Spleen (tissue), 11 donors: ENCODE measurements around the gene TEAD1. TPM values are rescaled to one million over a fixed set of nuclear protein-coding genes. Genes with fewer than 3 reads are reported as not detected.
"Not testable (repeated sequence)": the region's sequence is repeated elsewhere in the genome, so short reads cannot be mapped to it uniquely, and the experiment has no call there.

ENCODE experiments used
- DNase-seq: peaks from one replicate; pipeline ENCODE4 v3.0.0-alpha.2; 2020
- H3K27ac ChIP-seq, 8 donors: fragments of 200-600 bp; sonication (generic) in 7 of 8; 1 replicate in 4 of 8; 2 replicates in 4 of 8; pipeline versions ENCODE4 v1.5.0 to v1.8.0; 2016 to 2021; ENCODE audit warnings: inconsistent platforms in 4 of 8, mild to moderate bottlenecking in 4 of 8, moderate library complexity in 1 of 8
- H3K27me3 ChIP-seq, 7 donors: fragments of 200-600 bp; sonication (generic) in 6 of 7; replicated peaks in 1 of 7; 1 replicate in 4 of 7; 2 replicates in 3 of 7; pipeline versions ENCODE4 v1.5.0 to v1.8.0; 2016 to 2021; ENCODE audit warnings: inconsistent platforms in 3 of 7, mild to moderate bottlenecking in 1 of 7
- H3K36me3 ChIP-seq, 6 donors: fragments of 200-600 bp; sonication (generic) in 5 of 6; 1 replicate in 4 of 6; 2 replicates in 2 of 6; pipeline versions ENCODE4 v1.5.0 to v1.8.0; 2016 to 2021; ENCODE audit warnings: inconsistent platforms in 2 of 6
- H3K4me1 ChIP-seq, 6 donors: fragments of 200-600 bp; sonication (generic) in 5 of 6; 1 replicate in 3 of 6; 2 replicates in 3 of 6; pipeline versions ENCODE4 v1.5.0 to v1.8.0; 2016 to 2021; ENCODE audit warnings: inconsistent platforms in 3 of 6
- H3K4me3 ChIP-seq, 8 donors: fragments of 200-600 bp; sonication (generic) in 7 of 8; 1 replicate in 4 of 8; 2 replicates in 4 of 8; pipeline versions ENCODE4 v1.5.0 to v1.8.0; 2016 to 2021; ENCODE audit warnings: inconsistent platforms in 4 of 8, mild to moderate bottlenecking in 4 of 8, moderate library complexity in 2 of 8
- H3K9me3 ChIP-seq, 8 donors: fragments of 200-600 bp; sonication (generic) in 7 of 8; 1 replicate in 4 of 8; 2 replicates in 4 of 8; pipeline versions ENCODE4 v1.5.0 to v1.8.0; 2016 to 2021; ENCODE audit warnings: inconsistent platforms in 4 of 8
- CTCF ChIP-seq, 11 experiments: fragments of 200-600 bp in 7 of 11; fragments of 450-650 bp in 4 of 11; sonication (generic) in 4 of 11; IDR thresholded peaks in 8 of 11; conservative IDR thresholded peaks in 3 of 11; 1 replicate in 7 of 11; 2 replicates in 4 of 11; pipeline versions ENCODE4 v1.4.0 to v1.8.0; 2016 to 2021; ENCODE audit warnings: antibody characterized with exemption in 11 of 11, inconsistent platforms in 4 of 11, mild to moderate bottlenecking in 1 of 11
- POLR2A ChIP-seq, 3 donors: fragments of 450-650 bp; IDR thresholded peaks; one replicate each; pipeline ENCODE4 v1.5.1; 2017; ENCODE audit warnings: antibody characterized with exemption in 3 of 3, mild to moderate bottlenecking in 1 of 3
- POLR2AphosphoS5 ChIP-seq, 3 donors: sonication (generic); formaldehyde crosslinking; IDR thresholded peaks; one replicate each; pipeline ENCODE4 v1.5.1; 2017; ENCODE audit warnings: antibody characterized with exemption in 3 of 3
- WGBS, 5 donors: extraction: QIAGEN DNeasy Blood & Tissue Kit in 3 of 5; methylation state at CpG; one replicate each; pipeline versions ENCODE4 v1.1.5 to v1.1.7; 2013 to 2018; 5-methylcytosine and 5-hydroxymethylcytosine counted together
- intact Hi-C: fragments of 100-400 bp; cut with DNase I; formaldehyde crosslinking; loops from one replicate; pipeline ENCODE4 v1.15.0; 2023; ENCODE audit warnings: low total_unique reads
- polyA plus RNA-seq, 3 donors: library from polyadenylated mRNA; stranded (reverse); fragments of 200-250 nt; gene quantifications; one replicate each; pipeline ENCODE4 v1.2.1, GENCODE V29; 2013
- total RNA-seq, 7 donors: library from RNA; depleted of rRNA in 3 of 7; stranded (reverse); fragments of >200 nt in 3 of 7; fragmentation: NEBNext Ultra II Directional in 4 of 7; extraction: Animal tissue kit (Norgen Biotek cat#: 25700) in 4 of 7; gene quantifications; one replicate each; pipeline versions ENCODE4 v1.1.0 to v1.2.1, GENCODE V29; 2016 to 2021
- donor health status: healthy with polysubstance abuse.
- donor health status: DM: no; HTN: no; CAD: no; lungs with moderate emphysema.
- donor health status: DM: no; HTN: no; CAD: no.
- donor health status: Bipolar disorder and iron deficiency.
- donor health status: healthy.
- donor health status: DM: no; HTN: no; CAD: no.
- donor health status: DM: yes; HTN: yes; CAD: no.

Gene TEAD1
- total and polyA plus RNA-seq, 10 donors = 0.93 to 46.0 (median 18.6) TPM

- WGBS, 5 donors = 50 to 63% (median 61%) methylated on average over 3 of the region's 3 CpGs
- H3K27me3 ChIP-seq = peaks cover 0 to 2% (median 0%) of the 10 kb centered on the region in 7 donors
Observed at GRCh38 chr11:12756867-12757266, 82.6 kb downstream of the TEAD1 start.

GRCh38 chr11:12757416-12757815 lies 83.2 kb downstream of the TEAD1 start:
- Histone ChIP-seq H3K4me3 (no peak overlapping the region), H3K27ac (no peak overlapping the region), H3K27me3 (peaks cover 0 to 3% (median 0%) of the 10 kb centered on the region in 7 donors), H3K4me1 (no peaks in the 10 kb centered on the region), H3K36me3 (no peaks in the 10 kb centered on the region), H3K9me3 (no peaks in the 10 kb centered on the region)
- DNase-seq = no peak
- intact Hi-C loops = no loop called here
- WGBS, 5 donors = 52 to 75% (median 55%) methylated on average over 2 of the region's 2 CpGs
- TF ChIP-seq CTCF (IDR thresholded peaks at IDR 0.05 in 8 of 11, conservative IDR thresholded peaks at IDR 0.05 in 3 of 11) (no peak), POLR2AphosphoS5 (IDR thresholded peaks at IDR 0.05) (no peak), POLR2A (IDR thresholded peaks at IDR 0.05) (no peak)

More at GRCh38 chr11:12756867-12757266, 82.6 kb downstream of the TEAD1 start:
- Histone ChIP-seq H3K4me3 (no peak overlapping the region), H3K36me3 (no peaks in the 10 kb centered on the region), H3K27ac (no peak overlapping the region), H3K9me3 (no peaks in the 10 kb centered on the region), H3K4me1 (no peaks in the 10 kb centered on the region)
- TF ChIP-seq POLR2AphosphoS5 (IDR thresholded peaks at IDR 0.05) = no peak
- TF ChIP-seq POLR2A (IDR thresholded peaks at IDR 0.05) = no peak
- no peak for TF ChIP-seq CTCF (IDR thresholded peaks at IDR 0.05 in 8 of 11, conservative IDR thresholded peaks at IDR 0.05 in 3 of 11)
- DNase-seq = no peak
- intact Hi-C loops = no loop called here

- H3K36me3 ChIP-seq, DNase-seq, H3K4me3 ChIP-seq, H3K27me3 ChIP-seq, H3K27ac ChIP-seq, intact Hi-C loops, H3K4me1 ChIP-seq, H3K9me3 ChIP-seq: not testable (repeated sequence)
- 93 to 97% (median 95%) methylated on average over 5 to 6 of the region's 6 CpGs for WGBS, 5 donors
Observed at GRCh38 chr11:12758117-12758516, 83.9 kb downstream of the TEAD1 start.

- intact Hi-C loops = no loop called here
- 66 to 78% (median 73%) methylated on average over 3 of the region's 3 CpGs for WGBS, 5 donors
Observed at GRCh38 chr11:12761029-12761428, 86.8 kb downstream of the TEAD1 start.

More at GRCh38 chr11:12761029-12761428, 86.8 kb downstream of the TEAD1 start:
- H3K27ac ChIP-seq = no peak overlapping the region
- H3K4me1 ChIP-seq = no peaks in the 10 kb centered on the region
- no peak for DNase-seq
- no peak for TF ChIP-seq CTCF (IDR thresholded peaks at IDR 0.05 in 8 of 11, conservative IDR thresholded peaks at IDR 0.05 in 3 of 11)
- no peak for TF ChIP-seq POLR2AphosphoS5 (IDR thresholded peaks at IDR 0.05)
- TF ChIP-seq POLR2A (IDR thresholded peaks at IDR 0.05) = no peak
- no peaks in the 10 kb centered on the region for H3K9me3 ChIP-seq
- H3K27me3 ChIP-seq = peaks cover 0 to 3% (median 0%) of the 10 kb centered on the region in 7 donors
- H3K4me3 ChIP-seq = no peak overlapping the region
- H3K36me3 ChIP-seq = peaks cover 0 to 14% (median 0%) of the 10 kb centered on the region in 6 donors
